Immature natural killer cell (primary cell): Measurements from ENCODE around the gene NCOA3. TPM values are rescaled to one million over a fixed set of nuclear protein-coding genes. Genes with fewer than 3 reads are reported as not detected.
"Not testable (repeated sequence)": the region's sequence is repeated elsewhere in the genome, so short reads cannot be mapped to it uniquely, and the experiment has no call there.

Experiments used
- DNase-seq, 3 donors: peaks; one replicate each; pipeline ENCODE4 v3.0.0; 2022; ENCODE audit warnings: mixed read lengths in 1 of 3
- H3K27ac Mint-ChIP-seq, 6 donors: one replicate each; pipeline ENCODE4 v1.8.0; 2020; ENCODE audit warnings: mixed read lengths in 6 of 6, mild to moderate bottlenecking in 5 of 6, inconsistent platforms in 4 of 6, moderate library complexity in 3 of 6
- H3K27me3 Mint-ChIP-seq, 3 donors: one replicate each; pipeline ENCODE4 v1.8.0; 2020 to 2021; ENCODE audit warnings: low read depth in 3 of 3, mild to moderate bottlenecking in 3 of 3, mixed read lengths in 3 of 3, moderate library complexity in 3 of 3, inconsistent platforms in 1 of 3
- H3K36me3 Mint-ChIP-seq, 3 donors: one replicate each; pipeline ENCODE4 v1.8.0; 2020; ENCODE audit warnings: mixed read lengths in 3 of 3, inconsistent platforms in 2 of 3, mild to moderate bottlenecking in 2 of 3
- H3K4me1 Mint-ChIP-seq, 2 donors: one replicate each; pipeline ENCODE4 v1.8.0; 2020; ENCODE audit warnings: inconsistent platforms in 2 of 2, mild to moderate bottlenecking in 2 of 2, mixed read lengths in 2 of 2, moderate library complexity in 1 of 2
- H3K4me3 Mint-ChIP-seq, 5 donors: one replicate each; pipeline ENCODE4 v1.8.0; 2020; ENCODE audit warnings: mild to moderate bottlenecking in 5 of 5, mixed read lengths in 5 of 5, inconsistent platforms in 3 of 5, moderate library complexity in 3 of 5
- H3K9me3 Mint-ChIP-seq, 6 donors: one replicate each; pipeline ENCODE4 v1.8.0; 2020; ENCODE audit warnings: mild to moderate bottlenecking in 6 of 6, mixed read lengths in 6 of 6, inconsistent platforms in 4 of 6, moderate library complexity in 3 of 6
- polyA plus RNA-seq, 3 donors: library from polyadenylated mRNA; unstranded; fragments of 300-500 nt; fragmentation: Illumina TruSeq; gene quantifications; one replicate each; pipeline ENCODE4 v1.2.3, GENCODE V29; 2021

NCOA3 gene
- polyA plus RNA-seq, 3 donors from 2014 or later = 2.9 to 19.1 (median 5.7) TPM

GRCh38 chr20:47577314-47577713 lies 75.6 kb downstream of the NCOA3 start:
- no peaks in the 10 kb centered on the region for H3K9me3 Mint-ChIP-seq
- H3K36me3 Mint-ChIP-seq = no peaks in the 10 kb centered on the region
- peak overlapping the region; percentile 38 to 75 (median 59) for H3K27ac Mint-ChIP-seq

GRCh38 chr20:47578543-47578942 lies 76.9 kb downstream of the NCOA3 start:
- no peak overlapping the region for H3K4me3 Mint-ChIP-seq

More at GRCh38 chr20:47577314-47577713, 75.6 kb downstream of the NCOA3 start:
- no peak for DNase-seq
- Mint-ChIP-seq H3K27me3 (no peaks in the 10 kb centered on the region), H3K4me3 (peak overlapping the region; percentile 24 to 86 (median 65)), H3K4me1 (peaks cover 41 to 80% of the 10 kb centered on the region in 2 donors)

DNA sequence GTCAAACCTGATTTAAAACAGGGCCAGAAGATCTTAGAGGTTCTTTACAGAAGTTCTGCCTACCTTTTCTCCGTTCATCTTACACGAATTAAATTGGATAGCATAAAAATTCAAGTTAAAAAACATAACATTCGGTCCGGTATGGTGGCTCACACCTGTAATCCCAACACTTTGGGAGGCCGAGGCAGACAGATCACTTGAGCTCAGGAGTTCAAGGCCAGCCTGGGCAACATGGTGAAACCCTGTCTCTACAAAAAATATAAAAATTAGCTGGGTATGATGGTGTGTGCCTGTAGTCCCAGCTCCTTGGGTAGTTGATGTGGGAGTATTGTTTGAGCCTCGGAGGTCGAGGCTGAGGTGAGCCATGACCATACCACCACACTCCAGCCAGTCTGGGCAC lies 79.0 kb downstream of the NCOA3 start:
- not testable (repeated sequence) for DNase-seq

More at GRCh38 chr20:47578543-47578942, 76.9 kb downstream of the NCOA3 start:
- H3K27ac Mint-ChIP-seq = no peak overlapping the region
- no peaks in the 10 kb centered on the region for H3K36me3 Mint-ChIP-seq
- H3K4me1 Mint-ChIP-seq = peaks cover 34 to 79% of the 10 kb centered on the region in 2 donors
- no peaks in the 10 kb centered on the region for H3K27me3 Mint-ChIP-seq
- H3K9me3 Mint-ChIP-seq = no peaks in the 10 kb centered on the region
- no peak for DNase-seq

GRCh38 chr20:47581090-47581489 lies 79.4 kb downstream of the NCOA3 start:
- Mint-ChIP-seq H3K4me3 (no peak overlapping the region), H3K36me3 (peaks cover 0 to 5% (median 0%) of the 10 kb centered on the region in 3 donors), H3K27ac (no peak overlapping the region), H3K27me3 (no peaks in the 10 kb centered on the region), H3K4me1 (peaks cover 26 to 60% of the 10 kb centered on the region in 2 donors), H3K9me3 (no peaks in the 10 kb centered on the region)
- DNase-seq = no peak

More for the DNA sequence above, 79.0 kb downstream of the NCOA3 start:
- not testable (repeated sequence) for H3K27me3 Mint-ChIP-seq, H3K9me3 Mint-ChIP-seq, H3K4me3 Mint-ChIP-seq, H3K36me3 Mint-ChIP-seq
- H3K4me1 Mint-ChIP-seq = peaks cover 29 to 63% of the 10 kb centered on the region in 2 donors
- H3K27ac Mint-ChIP-seq = peak overlapping the region in 1 of 6 donors; percentile 15

GRCh38 chr20:47583551-47583950 lies 81.9 kb downstream of the NCOA3 start:
- peaks cover 14 to 54% of the 10 kb centered on the region in 2 donors for H3K4me1 Mint-ChIP-seq
- no peaks in the 10 kb centered on the region for H3K27me3 Mint-ChIP-seq
- peak overlapping the region in 1 of 6 donors; percentile 40 for H3K27ac Mint-ChIP-seq
- H3K9me3 Mint-ChIP-seq = no peaks in the 10 kb centered on the region
- H3K4me3 Mint-ChIP-seq = no peak overlapping the region
- H3K36me3 Mint-ChIP-seq = peaks cover 4 to 5% (median 5%) of the 10 kb centered on the region in 3 donors
- DNase-seq = no peak

- peak overlapping the region in 4 of 6 donors; percentile 41 to 77 (median 59) for H3K27ac Mint-ChIP-seq
- H3K4me3 Mint-ChIP-seq = no peak overlapping the region
- no peak for DNase-seq
- H3K9me3 Mint-ChIP-seq = no peaks in the 10 kb centered on the region
- H3K27me3 Mint-ChIP-seq = no peaks in the 10 kb centered on the region
- peaks cover 10 to 38% of the 10 kb centered on the region in 2 donors for H3K4me1 Mint-ChIP-seq
- H3K36me3 Mint-ChIP-seq = peaks cover 4 to 5% (median 5%) of the 10 kb centered on the region in 3 donors
Observed at GRCh38 chr20:47585087-47585747, 83.5 kb downstream of the NCOA3 start.

DNA sequence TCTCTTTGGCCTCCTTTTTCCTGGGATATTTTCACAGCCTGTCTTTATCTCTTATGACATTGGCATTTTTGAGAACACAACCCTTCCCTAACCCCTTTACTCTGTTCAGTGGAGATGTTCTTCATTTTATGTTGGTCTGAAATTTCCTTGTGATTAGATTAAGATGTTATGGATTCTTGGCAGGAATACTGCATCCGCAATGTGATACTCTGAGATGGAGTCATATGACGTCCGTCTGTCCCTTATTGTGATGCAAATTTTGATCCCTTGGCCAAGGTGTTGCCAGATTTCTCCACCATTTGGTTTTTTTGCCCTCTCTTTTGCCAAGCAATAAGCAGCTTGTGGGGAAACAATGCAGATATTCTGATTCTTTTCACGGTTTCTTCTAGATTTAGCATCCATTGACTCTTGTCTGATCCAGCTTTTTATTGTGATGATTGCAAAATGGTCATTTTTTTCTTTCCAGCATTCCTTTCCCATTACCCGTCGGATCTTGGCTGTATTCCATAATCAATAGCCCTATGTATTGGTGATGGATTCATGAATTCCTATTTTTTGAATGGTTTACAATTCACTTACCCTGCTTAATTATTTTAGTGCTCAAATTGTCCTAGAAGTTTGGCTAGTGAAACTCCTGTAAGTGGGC lies 85.1 kb downstream of the NCOA3 start:
- Mint-ChIP-seq H3K9me3 (no peaks in the 10 kb centered on the region), H3K27ac (peak overlapping the region in 2 of 6 donors; percentile 5 to 10), H3K4me3 (no peak overlapping the region), H3K27me3 (no peaks in the 10 kb centered on the region), H3K4me1 (peaks cover 9 to 40% of the 10 kb centered on the region in 2 donors), H3K36me3 (peaks cover 4 to 5% (median 5%) of the 10 kb centered on the region in 3 donors)
- no peak for DNase-seq

DNA sequence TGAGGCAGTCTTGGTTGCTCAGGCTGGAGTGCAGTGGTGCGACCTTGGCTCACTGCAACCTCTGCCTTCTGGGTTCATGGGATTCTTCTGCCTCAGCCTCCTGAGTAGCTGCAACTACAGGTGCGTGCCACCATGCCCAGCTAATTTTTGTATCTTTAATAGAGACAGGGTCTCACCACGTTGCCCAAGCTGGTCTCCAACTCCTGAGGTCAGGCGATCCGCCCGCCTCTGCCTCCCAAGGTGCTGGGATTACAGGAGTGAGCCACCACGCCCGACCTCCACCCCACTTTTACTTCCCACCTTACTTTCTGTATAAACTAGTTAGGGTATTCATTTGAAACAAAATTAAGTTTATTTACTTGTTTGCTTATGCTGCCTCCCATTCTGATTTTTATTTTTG lies 86.5 kb downstream of the NCOA3 start:
- Mint-ChIP-seq H3K27me3 (no peaks in the 10 kb centered on the region), H3K27ac (peak overlapping the region in 1 of 6 donors; percentile 30), H3K9me3 (no peaks in the 10 kb centered on the region), H3K4me1 (peaks cover 14 to 43% of the 10 kb centered on the region in 2 donors), H3K36me3 (peaks cover 4 to 5% (median 5%) of the 10 kb centered on the region in 3 donors), H3K4me3 (no peak overlapping the region)
- DNase-seq = no peak

DNA sequence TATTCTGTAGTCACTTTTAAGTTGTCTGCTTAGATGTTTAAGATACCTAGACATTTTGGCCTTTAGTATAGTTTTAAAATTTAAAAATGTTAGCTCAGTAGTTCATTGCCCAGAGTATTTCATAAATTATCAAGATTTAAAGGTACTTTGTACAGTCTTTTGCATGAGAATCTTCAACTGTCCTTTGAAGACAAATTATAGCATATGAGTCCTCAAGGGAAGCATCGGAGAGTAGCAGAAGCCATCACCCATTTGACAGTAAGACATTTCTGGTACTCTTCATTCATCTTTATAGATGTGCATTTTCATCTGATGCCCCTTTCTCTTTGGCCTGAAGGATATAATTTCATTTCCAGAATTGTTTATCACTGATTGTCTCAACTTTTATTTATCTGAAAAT lies 89.5 kb downstream of the NCOA3 start:
- H3K27ac Mint-ChIP-seq = peak overlapping the region in 4 of 6 donors; percentile 0 to 70 (median 44)
- H3K4me3 Mint-ChIP-seq = no peak overlapping the region
- no peak for DNase-seq
- no peaks in the 10 kb centered on the region for H3K9me3 Mint-ChIP-seq
- H3K36me3 Mint-ChIP-seq = peaks cover 0 to 7% (median 7%) of the 10 kb centered on the region in 3 donors
- peaks cover 15 to 45% of the 10 kb centered on the region in 2 donors for H3K4me1 Mint-ChIP-seq
- no peaks in the 10 kb centered on the region for H3K27me3 Mint-ChIP-seq

DNA sequence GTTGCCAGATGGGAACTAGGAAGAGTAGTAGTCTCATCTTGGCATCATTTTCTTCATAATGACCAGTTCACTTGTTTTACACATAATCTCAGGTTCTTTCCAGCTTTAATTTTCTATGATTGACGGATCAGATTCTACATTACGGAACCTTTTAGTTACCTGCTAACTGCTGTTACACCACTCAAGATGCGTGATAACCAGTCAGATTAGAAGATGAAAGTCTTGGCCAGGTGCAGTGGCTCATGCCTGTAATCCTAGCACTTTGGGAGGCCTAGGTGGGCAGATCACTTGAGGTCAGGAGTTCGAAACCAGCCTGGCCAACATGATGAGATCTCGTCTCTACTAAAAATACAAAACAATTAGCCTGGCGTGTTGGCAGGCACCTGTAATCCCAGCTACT lies 92.5 kb downstream of the NCOA3 start:
- Mint-ChIP-seq H3K4me3 (no peak overlapping the region), H3K36me3 (peaks cover 0 to 4% (median 3%) of the 10 kb centered on the region in 3 donors), H3K4me1 (peaks cover 18 to 32% of the 10 kb centered on the region in 2 donors), H3K27me3 (no peaks in the 10 kb centered on the region), H3K9me3 (no peaks in the 10 kb centered on the region), H3K27ac (peak overlapping the region in 1 of 6 donors; percentile 8)
- DNase-seq = no peak

DNA sequence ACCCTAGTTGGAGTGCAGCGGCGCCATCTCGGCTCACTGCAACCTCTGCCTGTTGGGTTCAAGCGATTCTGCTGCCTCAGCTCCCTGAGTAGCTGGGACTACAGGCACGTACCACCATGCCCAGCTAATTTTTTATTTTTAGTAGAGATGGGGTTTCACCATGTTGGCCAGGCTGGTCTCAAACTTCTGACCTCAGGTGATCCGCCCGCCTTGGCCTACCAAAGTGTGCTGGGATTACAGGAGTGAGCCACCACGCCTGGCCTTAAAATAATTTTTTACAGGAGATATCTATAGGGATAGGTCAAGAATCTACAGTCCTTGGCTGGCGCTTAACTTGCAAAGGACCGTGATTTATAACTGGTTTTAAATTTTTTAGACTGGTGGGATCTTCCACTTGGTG lies 93.5 kb downstream of the NCOA3 start:
- H3K27ac Mint-ChIP-seq, DNase-seq, H3K4me3 Mint-ChIP-seq, H3K36me3 Mint-ChIP-seq, H3K9me3 Mint-ChIP-seq, H3K27me3 Mint-ChIP-seq: not testable (repeated sequence)
- H3K4me1 Mint-ChIP-seq = peaks cover 22 to 39% of the 10 kb centered on the region in 2 donors

DNA sequence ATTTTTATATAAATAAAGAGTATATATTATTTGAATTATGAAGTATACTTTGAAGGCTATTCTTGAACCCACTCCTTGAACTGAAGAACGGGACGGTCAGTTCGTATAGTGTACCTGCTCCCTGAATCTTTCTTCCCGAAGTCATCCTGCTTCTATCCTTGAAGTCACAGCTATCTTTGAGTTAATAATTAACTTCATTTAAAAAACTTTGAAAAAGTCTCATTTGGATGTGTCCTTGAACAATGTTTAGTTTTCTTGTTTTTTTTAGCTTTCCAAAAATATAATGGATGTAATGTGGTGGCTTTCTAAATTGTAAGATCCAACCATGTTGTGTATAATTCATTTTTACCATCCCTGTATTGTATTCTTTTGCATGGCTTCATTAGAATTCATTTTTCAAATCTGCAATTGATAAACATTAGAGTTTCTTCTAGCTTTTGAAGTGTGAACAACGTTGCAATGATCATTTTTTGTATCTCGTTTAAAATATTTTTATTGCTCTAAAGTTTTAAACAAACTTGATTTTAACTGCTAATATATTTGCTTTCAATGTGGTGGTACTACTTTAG lies 94.4 kb downstream of the NCOA3 start:
- peaks cover 0 to 4% (median 3%) of the 10 kb centered on the region in 3 donors for H3K36me3 Mint-ChIP-seq
- peaks cover 25 to 38% of the 10 kb centered on the region in 2 donors for H3K4me1 Mint-ChIP-seq
- no peaks in the 10 kb centered on the region for H3K27me3 Mint-ChIP-seq
- no peak overlapping the region for H3K27ac Mint-ChIP-seq
- no peaks in the 10 kb centered on the region for H3K9me3 Mint-ChIP-seq
- DNase-seq = no peak
- H3K4me3 Mint-ChIP-seq = no peak overlapping the region

GRCh38 chr20:47597090-47597489 lies 95.4 kb downstream of the NCOA3 start:
- Mint-ChIP-seq H3K4me3 (no peak overlapping the region), H3K4me1 (peaks cover 21 to 34% of the 10 kb centered on the region in 2 donors), H3K36me3 (peaks cover 0 to 4% (median 3%) of the 10 kb centered on the region in 3 donors), H3K27me3 (no peaks in the 10 kb centered on the region), H3K9me3 (no peaks in the 10 kb centered on the region), H3K27ac (peak overlapping the region in 1 of 6 donors; percentile 78)
- no peak for DNase-seq
